K562 (cell line): ENCODE data around the gene DPM1. TPM values are rescaled to one million over a fixed set of nuclear protein-coding genes. Genes with fewer than 3 reads are reported as not detected.
A peak's percentile ranks its signal among the peaks of the same experiment; 100 is the strongest.

ENCODE experiments used
- ETV5 ChIP-seq: sonication (generic); formaldehyde crosslinking; IDR thresholded peaks from 2 replicates; pipeline ENCODE4 v1.4.0; 2020; ENCODE audit warnings: low read depth, mild to moderate bottlenecking, missing genetic modification reagents
- MEF2D ChIP-seq: conservative IDR thresholded peaks from 2 replicates; pipeline ENCODE4 v1.6.1; 2016; ENCODE audit warnings: low read depth, missing genetic modification characterization, missing compliant biosample characterization
- MYC ChIP-seq, 2 experiments: fragments of 250-450 bp in 1 of 2; sonication (Bioruptor Pico) in 1 of 2; IDR thresholded peaks; 2 replicates each; pipeline versions ENCODE4 v1.5.1 to v1.6.1; 2012 to 2021; ENCODE audit warnings: low read depth in 2 of 2, borderline replicate concordance in 1 of 2, improper control_type of control experiment in 1 of 2, low read length in 1 of 2, mild to moderate bottlenecking in 1 of 2, moderate library complexity in 1 of 2
- PHF8 ChIP-seq: fragments of 200-600 bp; sonication (generic); IDR thresholded peaks from 2 replicates; pipeline ENCODE4 v1.6.1; 2012; ENCODE audit warnings: mixed run types, mild to moderate bottlenecking, inconsistent platforms, low read length, moderate library complexity, borderline replicate concordance
- TCF7 ChIP-seq: sonication (generic); IDR thresholded peaks from 2 replicates; pipeline ENCODE4 v1.6.1; 2016; ENCODE audit warnings: antibody characterized with exemption, borderline replicate concordance
- TCF7L2 ChIP-seq: fragments of 150-350 bp; IDR thresholded peaks from 2 replicates; pipeline ENCODE4 v1.6.1; 2016; ENCODE audit warnings: low read depth, mild to moderate bottlenecking, low read length, moderate library complexity
- TFAM ChIP-seq: fragments of 250-450 bp; sonication (Bioruptor Pico); conservative IDR thresholded peaks from 2 replicates; pipeline ENCODE4 v1.5.0; 2021; ENCODE audit warnings: mild to moderate bottlenecking, moderate library complexity
- ZNF444 ChIP-seq: fragments of 250-450 bp; sonication (Bioruptor Pico); IDR thresholded peaks from 2 replicates; pipeline ENCODE4 v1.4.0; 2020; ENCODE audit warnings: mild to moderate bottlenecking, moderate library complexity
- polyA plus RNA-seq, 8 experiments: library from polyadenylated mRNA; depleted of rRNA in 4 of 8; stranded (reverse) in 5 of 8; unstranded in 3 of 8; fragments of >200 nt; fragmentation: Nextera tagmentation in 2 of 8; fragmentation: Illumina TruSeq in 1 of 8; extraction: Ambion mirVana in 2 of 8; extraction: Trizol in 1 of 8; gene quantifications; 2 replicates each; pipeline versions ENCODE4 v1.2.1 to v1.2.3, GENCODE V29; 2011 to 2014; ENCODE audit warnings: inconsistent platforms in 1 of 8, missing spikeins in 1 of 8
- total RNA-seq, 7 experiments: library from RNA; depleted of rRNA in 6 of 7; stranded (reverse); fragments of >200 nt in 6 of 7; fragmentation: Illumina TruSeq in 2 of 7; extraction: Trizol in 2 of 7; gene quantifications; 2 replicates each; pipeline versions ENCODE4 v1.2.1 to v1.2.3, GENCODE V29; 2011 to 2021; ENCODE audit warnings: low replicate concordance in 1 of 7
- TF ChIP-seq, protein P1 (sequence below): fragments of 450-650 bp; formaldehyde crosslinking; IDR thresholded peaks from 2 replicates; pipeline ENCODE4 v1.4.0; 2020; ENCODE audit warnings: mild to moderate bottlenecking
- TF ChIP-seq, protein P2 (sequence below): fragments of 250-450 bp; sonication (Bioruptor Pico); IDR thresholded peaks from 2 replicates; pipeline ENCODE4 v1.5.0; 2022; ENCODE audit warnings: mild to moderate bottlenecking
- TF ChIP-seq, protein P3 (sequence below): fragments of 250-450 bp; sonication (Bioruptor Pico); IDR thresholded peaks from 2 replicates; pipeline ENCODE4 v1.4.0; 2020; ENCODE audit warnings: mild to moderate bottlenecking, moderate library complexity, borderline replicate concordance
- TF ChIP-seq, protein P4 (sequence below): fragments of 450-650 bp; IDR thresholded peaks from 2 replicates; pipeline ENCODE4 v1.6.1; 2016
- TF ChIP-seq, protein P5 (sequence below): fragments of 450-650 bp; IDR thresholded peaks from 2 replicates; pipeline ENCODE4 v1.6.1; 2014; ENCODE audit warnings: low read depth, mild to moderate bottlenecking, moderate library complexity, borderline replicate concordance
- TF ChIP-seq, protein P6 (sequence below): fragments of 250-450 bp; sonication (Bioruptor Pico); IDR thresholded peaks from 2 replicates; pipeline ENCODE4 v1.4.0; 2020; ENCODE audit warnings: borderline replicate concordance

The DPM1 gene
- total and polyA plus RNA-seq, 9 of the 15 experiments (the other 6 are each of a cell fraction or from before 2014, with no cell fraction given), result 75.2 to 190 (median 153) TPM

DNA sequence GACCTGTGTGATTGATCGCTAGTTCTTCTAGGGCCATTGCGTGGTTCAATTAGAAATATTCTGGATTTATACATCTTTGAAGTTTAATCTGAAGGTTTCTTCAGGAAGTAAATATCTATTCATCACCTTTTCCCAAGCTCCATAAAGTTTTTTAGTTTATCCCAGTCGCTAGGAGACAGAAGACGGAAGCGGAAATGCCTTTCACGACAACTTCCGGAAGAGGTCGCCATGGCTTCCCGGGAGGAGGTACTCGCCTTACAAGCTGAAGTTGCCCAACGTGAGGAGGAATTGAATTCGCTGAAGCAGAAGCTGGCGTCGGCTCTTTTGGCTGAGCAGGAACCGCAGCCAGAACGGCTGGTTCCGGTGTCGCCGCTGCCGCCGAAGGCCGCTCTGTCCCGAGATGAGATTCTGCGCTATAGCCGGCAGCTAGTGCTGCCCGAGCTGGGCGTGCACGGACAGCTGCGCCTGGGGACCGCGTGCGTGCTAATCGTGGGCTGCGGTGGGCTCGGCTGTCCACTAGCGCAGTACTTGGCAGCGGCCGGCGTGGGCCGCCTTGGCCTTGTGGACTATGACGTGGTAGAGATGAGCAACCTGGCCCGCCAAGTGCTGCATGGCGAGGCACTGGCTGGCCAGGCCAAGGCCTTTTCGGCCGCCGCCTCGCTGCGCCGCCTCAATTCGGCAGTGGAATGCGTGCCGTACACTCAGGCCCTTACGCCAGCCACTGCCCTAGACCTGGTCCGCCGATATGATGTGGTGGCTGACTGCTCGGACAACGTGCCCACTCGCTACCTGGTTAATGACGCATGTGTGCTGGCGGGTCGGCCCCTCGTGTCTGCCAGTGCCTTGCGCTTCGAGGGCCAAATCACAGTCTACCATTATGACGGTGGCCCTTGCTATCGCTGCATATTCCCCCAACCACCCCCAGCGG is 547 bp upstream of the DPM1 start, which contains the start of gene MOCS3 (continued):
- TF ChIP-seq, protein P1, sequence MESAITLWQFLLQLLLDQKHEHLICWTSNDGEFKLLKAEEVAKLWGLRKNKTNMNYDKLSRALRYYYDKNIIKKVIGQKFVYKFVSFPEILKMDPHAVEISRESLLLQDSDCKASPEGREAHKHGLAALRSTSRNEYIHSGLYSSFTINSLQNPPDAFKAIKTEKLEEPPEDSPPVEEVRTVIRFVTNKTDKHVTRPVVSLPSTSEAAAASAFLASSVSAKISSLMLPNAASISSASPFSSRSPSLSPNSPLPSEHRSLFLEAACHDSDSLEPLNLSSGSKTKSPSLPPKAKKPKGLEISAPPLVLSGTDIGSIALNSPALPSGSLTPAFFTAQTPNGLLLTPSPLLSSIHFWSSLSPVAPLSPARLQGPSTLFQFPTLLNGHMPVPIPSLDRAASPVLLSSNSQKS (CRISPR knock-in tag), result no peak
- TF ChIP-seq TCF7L2, result peak; percentile 94
- TF ChIP-seq, protein P2, sequence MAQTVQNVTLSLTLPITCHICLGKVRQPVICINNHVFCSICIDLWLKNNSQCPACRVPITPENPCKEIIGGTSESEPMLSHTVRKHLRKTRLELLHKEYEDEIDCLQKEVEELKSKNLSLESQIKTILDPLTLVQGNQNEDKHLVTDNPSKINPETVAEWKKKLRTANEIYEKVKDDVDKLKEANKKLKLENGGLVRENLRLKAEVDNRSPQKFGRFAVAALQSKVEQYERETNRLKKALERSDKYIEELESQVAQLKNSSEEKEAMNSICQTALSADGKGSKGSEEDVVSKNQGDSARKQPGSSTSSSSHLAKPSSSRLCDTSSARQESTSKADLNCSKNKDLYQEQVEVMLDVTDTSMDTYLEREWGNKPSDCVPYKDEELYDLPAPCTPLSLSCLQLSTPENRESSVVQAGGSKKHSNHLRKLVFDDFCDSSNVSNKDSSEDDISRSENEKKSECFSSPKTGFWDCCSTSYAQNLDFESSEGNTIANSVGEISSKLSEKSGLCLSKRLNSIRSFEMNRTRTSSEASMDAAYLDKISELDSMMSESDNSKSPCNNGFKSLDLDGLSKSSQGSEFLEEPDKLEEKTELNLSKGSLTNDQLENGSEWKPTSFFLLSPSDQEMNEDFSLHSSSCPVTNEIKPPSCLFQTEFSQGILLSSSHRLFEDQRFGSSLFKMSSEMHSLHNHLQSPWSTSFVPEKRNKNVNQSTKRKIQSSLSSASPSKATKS (CRISPR knock-in tag), result no peak
- TF ChIP-seq, protein P3, sequence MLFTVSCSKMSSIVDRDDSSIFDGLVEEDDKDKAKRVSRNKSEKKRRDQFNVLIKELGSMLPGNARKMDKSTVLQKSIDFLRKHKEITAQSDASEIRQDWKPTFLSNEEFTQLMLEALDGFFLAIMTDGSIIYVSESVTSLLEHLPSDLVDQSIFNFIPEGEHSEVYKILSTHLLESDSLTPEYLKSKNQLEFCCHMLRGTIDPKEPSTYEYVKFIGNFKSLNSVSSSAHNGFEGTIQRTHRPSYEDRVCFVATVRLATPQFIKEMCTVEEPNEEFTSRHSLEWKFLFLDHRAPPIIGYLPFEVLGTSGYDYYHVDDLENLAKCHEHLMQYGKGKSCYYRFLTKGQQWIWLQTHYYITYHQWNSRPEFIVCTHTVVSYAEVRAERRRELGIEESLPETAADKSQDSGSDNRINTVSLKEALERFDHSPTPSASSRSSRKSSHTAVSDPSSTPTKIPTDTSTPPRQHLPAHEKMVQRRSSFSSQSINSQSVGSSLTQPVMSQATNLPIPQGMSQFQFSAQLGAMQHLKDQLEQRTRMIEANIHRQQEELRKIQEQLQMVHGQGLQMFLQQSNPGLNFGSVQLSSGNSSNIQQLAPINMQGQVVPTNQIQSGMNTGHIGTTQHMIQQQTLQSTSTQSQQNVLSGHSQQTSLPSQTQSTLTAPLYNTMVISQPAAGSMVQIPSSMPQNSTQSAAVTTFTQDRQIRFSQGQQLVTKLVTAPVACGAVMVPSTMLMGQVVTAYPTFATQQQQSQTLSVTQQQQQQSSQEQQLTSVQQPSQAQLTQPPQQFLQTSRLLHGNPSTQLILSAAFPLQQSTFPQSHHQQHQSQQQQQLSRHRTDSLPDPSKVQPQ (CRISPR knock-in tag), result no peak
- TF ChIP-seq TCF7, result no peak
- TF ChIP-seq ZNF444 (CRISPR knock-in tag), result no peak
- TF ChIP-seq, protein P4, sequence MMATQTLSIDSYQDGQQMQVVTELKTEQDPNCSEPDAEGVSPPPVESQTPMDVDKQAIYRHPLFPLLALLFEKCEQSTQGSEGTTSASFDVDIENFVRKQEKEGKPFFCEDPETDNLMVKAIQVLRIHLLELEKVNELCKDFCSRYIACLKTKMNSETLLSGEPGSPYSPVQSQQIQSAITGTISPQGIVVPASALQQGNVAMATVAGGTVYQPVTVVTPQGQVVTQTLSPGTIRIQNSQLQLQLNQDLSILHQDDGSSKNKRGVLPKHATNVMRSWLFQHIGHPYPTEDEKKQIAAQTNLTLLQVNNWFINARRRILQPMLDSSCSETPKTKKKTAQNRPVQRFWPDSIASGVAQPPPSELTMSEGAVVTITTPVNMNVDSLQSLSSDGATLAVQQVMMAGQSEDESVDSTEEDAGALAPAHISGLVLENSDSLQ, result peak; percentile 69
- TF ChIP-seq, protein P5, sequence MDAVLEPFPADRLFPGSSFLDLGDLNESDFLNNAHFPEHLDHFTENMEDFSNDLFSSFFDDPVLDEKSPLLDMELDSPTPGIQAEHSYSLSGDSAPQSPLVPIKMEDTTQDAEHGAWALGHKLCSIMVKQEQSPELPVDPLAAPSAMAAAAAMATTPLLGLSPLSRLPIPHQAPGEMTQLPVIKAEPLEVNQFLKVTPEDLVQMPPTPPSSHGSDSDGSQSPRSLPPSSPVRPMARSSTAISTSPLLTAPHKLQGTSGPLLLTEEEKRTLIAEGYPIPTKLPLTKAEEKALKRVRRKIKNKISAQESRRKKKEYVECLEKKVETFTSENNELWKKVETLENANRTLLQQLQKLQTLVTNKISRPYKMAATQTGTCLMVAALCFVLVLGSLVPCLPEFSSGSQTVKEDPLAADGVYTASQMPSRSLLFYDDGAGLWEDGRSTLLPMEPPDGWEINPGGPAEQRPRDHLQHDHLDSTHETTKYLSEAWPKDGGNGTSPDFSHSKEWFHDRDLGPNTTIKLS, result no peak
- TF ChIP-seq TFAM (CRISPR knock-in tag), result no peak
- 0 out of 2 replicates have a peak, but pooled peaks have one; percentile 62 for TF ChIP-seq ETV5 (CRISPR knock-in tag)
- peak; percentile 32; the same call in 1 of the 2 replicates for TF ChIP-seq MYC (IDR thresholded peaks at IDR 0.05; ENCODE audit: low read depth, low read length)
- peak; percentile 52; the same call in 1 of the 2 replicates for TF ChIP-seq MYC (CRISPR knock-in tag; IDR thresholded peaks at IDR 0.05; ENCODE audit: borderline replicate concordance, low read depth)
- TF ChIP-seq MEF2D (tag), result no peak
- TF ChIP-seq, protein P6, sequence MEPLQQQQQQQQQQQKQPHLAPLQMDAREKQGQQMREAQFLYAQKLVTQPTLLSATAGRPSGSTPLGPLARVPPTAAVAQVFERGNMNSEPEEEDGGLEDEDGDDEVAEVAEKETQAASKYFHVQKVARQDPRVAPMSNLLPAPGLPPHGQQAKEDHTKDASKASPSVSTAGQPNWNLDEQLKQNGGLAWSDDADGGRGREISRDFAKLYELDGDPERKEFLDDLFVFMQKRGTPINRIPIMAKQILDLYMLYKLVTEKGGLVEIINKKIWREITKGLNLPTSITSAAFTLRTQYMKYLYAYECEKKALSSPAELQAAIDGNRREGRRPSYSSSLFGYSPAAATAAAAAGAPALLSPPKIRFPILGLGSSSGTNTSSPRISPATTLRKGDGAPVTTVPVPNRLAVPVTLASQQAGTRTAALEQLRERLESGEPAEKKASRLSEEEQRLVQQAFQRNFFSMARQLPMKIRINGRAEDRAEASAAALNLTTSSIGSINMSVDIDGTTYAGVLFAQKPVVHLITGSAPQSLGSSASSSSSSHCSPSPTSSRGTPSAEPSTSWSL (CRISPR knock-in tag), result no peak
- peak; percentile 84; the same call in 1 of the 2 replicates for TF ChIP-seq PHF8
